Superior temporal gyrus (tissue), 1 donor: Measurements from ENCODE around the gene SPON1.
"Not testable (repeated sequence)": the region's sequence is repeated elsewhere in the genome, so short reads cannot be mapped to it uniquely, and the experiment has no call there.

Source experiments
- DNase-seq: peaks from one replicate; pipeline ENCODE4 v3.0.0-alpha.2; 2016; ENCODE audit errors: extremely low spot score

Gene SPON1

GRCh38 chr11:14270690-14271542, 308.4 kb downstream of the SPON1 start:
- DNase-seq = peak; percentile 38

GRCh38 chr11:14273895-14274294, 311.4 kb downstream of the SPON1 start:
- DNase-seq = no peak

DNA sequence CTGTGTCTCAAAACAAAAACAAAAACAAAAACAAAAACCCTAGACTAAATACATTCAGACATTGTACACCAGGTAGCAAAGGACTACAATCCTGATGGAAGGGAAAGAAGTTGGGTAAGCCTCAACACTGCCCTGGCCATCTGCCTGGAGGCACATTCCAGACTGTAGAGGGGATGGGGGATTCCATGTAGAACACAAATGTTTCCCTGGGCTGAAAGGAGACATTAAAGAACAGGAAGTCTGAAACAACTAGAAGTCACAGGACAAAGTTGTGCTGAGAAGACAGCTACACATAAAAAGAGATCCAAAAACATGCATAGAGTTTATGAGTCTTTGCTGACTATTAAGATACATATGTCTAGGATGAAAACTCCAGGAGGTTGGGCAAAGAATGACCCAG, 312.6 kb downstream of the SPON1 start:
- DNase-seq = no peak

- not testable (repeated sequence) for DNase-seq
Measured at GRCh38 chr11:14278869-14279268, 316.3 kb downstream of the SPON1 start.

- DNase-seq = no peak
Measured at GRCh38 chr11:14288189-14288935, 325.8 kb downstream of the SPON1 start.

GRCh38 chr11:14290422-14290821, 327.9 kb downstream of the SPON1 start:
- no peak for DNase-seq

DNA sequence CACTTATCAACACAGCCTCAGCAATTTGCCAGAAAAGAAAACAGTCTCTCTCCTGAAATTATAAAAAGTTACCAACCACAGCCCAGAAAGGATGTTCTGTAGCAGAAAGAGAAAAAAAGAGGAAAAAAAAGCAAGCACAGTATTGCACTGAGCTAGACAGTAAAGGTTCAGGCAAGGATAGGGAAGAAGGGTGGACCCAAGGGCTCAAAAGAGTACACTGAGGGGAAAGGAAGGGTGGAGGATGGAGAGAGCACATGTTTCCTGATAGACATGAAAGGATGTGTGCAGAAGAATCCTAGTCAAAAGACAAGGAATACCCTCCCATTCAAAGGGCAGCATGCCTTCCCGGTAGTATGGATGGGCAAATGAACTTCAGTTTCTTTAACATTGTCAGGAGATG, 337.4 kb downstream of the SPON1 start:
- no peak for DNase-seq

DNA sequence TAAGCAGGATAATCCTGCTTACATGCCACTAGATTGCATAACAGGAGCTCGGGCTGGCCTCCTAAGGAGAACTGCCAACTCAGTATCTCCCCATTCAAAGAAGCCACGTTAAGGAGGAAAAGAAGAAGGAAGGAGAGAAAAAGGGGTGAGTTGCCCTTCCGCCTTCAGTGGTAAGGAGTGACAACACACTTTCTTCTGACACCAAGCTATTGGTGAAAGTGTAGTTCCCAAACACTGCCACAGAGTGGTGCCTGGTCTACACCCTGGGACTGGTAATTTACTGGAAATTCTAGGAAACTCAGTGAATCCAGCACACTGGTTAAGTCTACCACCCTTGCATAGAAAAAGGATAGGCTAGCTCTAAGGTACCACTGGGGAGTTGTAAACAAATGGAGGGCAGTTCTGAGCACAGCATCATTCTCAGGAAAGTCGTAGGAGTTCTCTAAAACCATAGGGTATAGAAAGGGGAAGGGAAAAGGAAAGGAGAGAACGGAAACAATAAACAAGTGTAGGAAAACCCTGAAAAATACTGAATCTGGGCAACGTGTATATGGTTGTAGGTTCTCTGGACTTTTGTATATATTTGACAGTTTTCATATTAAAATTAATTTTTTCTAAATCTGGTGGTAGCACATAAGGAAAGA, 338.3 kb downstream of the SPON1 start:
- peak; percentile 87 for DNase-seq

DNA sequence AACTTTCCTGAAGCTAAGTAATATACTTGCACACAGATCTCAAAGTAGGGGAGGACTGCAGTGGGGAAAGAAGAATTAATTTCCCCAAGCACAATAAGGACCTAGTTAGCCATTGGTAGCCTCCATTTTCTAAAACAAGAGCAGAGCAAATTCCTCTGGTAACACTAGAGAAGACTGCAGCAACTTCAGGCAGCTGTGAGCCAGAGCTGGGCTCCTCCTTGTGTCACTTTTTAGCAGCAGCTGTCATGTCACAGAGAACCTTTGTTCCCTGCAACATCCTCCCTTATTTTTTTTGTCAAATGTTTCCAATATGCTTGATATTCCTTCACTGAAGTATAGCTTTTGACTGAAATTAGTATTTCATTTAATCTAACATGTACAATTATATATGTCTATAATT, 342.1 kb downstream of the SPON1 start:
- DNase-seq = no peak

DNA sequence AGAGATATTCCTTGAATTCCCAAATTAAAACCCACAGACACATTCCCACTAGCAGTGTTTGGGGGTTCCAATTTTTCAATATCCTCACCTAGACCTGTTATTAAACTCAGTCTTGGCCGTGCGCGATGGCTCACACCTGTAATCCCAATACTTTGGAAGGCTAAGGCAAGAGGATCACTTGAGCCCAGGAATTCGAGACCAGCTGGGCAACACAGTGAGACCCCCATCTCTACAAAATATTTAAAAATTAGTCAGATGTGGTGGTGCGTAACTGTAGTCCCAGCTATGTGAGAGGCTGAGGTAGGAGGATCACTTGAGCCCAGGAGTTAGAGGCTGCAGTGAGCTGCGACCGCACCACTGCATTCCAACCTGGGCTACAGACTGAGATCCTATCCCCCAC, 343.1 kb downstream of the SPON1 start:
- no peak for DNase-seq

DNA sequence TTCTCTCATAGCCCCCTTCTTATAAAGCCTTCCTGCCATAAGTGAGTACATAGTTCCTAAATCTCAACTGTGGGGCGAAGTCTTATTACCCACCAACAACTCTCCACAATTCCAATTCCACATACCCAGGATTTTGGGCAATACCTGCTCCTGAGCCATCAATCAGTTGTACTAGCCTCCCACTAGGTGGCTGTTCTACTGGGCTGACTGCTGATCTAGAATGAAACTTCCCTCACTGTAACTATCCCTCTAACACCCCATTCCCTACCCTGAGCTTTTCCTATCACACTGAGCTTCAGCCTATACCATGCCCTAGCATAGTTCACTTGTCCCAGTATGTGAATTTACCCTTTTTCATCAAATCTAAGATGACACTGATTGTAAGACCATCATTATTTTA, 344.0 kb downstream of the SPON1 start:
- DNase-seq = no peak

- DNase-seq = no peak
Measured at GRCh38 chr11:14308114-14308896, 345.8 kb downstream of the SPON1 start.

- DNase-seq = no peak
Measured at GRCh38 chr11:14308897-14309387, 346.4 kb downstream of the SPON1 start.

DNA sequence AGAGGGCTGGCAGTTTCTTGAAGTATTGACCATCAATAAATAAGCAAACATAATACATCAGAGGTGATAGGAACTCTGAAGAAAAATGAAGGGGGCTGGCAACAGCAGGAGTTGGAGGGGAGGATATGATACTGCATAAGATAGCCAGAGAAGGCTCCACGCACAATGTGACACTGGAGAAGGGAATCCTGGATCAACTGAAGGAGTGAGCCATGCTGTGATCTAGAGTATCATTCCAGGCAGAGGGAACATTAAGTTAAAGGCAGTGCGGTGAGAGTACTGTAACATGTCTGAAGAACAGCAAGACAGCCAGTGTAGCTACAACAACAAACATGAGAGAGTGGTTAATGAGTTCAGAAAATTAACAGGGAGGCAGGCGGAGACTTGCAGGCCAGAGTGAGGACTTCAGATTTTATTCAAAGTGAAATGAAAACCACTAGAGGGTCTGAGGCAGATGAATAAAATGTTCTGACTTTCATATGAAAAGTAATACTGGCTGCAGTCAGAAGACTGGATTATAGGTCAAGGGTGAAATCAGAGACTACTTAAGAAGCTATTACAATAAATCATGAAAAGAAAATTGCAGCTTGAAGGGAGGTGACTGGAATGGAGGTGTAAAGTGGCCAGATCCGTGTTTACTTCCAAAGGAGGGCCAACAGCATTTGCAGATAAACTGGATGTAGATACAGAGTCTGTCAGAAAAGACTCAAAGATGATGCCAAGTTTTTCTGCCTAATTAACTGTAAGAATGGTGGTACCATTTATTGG, 347.1 kb downstream of the SPON1 start:
- DNase-seq = no peak

GRCh38 chr11:14310679-14311078, 348.2 kb downstream of the SPON1 start:
- DNase-seq = no peak

DNA sequence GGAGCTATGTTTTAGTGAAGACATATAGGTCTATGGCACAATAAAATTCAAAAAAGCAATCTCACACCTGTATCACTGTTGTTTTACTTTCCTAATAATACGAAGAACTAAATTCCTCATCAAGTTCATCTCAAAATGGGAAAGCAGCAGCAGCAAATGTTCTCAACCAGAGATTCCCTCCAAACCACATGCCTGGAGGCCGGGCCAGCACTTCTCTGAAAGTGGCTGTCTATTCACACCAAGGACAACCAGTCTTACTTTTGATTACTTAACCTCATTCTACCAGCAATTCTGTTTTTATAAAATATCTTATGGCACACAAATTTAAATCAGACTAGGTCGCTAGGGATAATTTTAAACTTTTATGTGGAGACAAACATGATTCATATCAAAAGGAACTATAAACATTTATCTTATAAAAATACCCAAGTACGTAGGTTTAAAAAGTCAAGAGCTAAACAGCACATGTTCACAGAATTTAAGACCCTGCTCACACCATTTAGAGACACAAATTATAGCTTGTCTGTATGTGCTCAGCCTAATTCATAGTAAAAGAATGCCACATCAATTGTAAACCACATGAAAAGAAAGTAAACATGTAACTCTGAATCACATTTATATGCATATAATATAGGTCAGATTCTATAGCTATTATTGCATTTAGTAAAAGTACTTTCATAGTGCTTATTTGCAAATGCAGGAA, 350.4 kb downstream of the SPON1 start:
- no peak for DNase-seq

DNA sequence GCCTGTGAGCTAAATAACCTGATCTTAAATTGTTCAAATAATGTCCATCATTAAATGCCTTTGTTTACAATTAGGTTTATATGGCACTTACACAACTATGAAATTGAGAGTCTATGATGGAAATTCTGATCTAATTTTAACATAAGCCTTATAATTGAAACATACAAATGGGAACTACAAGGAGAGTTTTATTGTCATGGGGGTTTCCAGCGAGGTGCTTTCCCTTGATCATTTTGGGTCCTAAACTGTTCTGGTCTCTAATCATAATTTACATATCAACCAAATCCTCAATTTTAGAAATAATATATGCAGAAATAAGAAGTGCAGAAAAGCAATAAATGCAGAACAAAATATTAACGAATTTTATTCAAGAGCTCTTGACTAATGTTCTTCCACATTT, 351.6 kb downstream of the SPON1 start:
- DNase-seq = no peak

- DNase-seq = no peak
Measured at GRCh38 chr11:14315130-14315529, 352.6 kb downstream of the SPON1 start.
